NAMALWA (cell line): ENCODE measurements around the gene PDXK.

ENCODE experiments used
- DNase-seq: peaks from one replicate; pipeline ENCODE4 v3.0.0-alpha.2; 2015; ENCODE audit warnings: low spot score

PDXK gene

DNA sequence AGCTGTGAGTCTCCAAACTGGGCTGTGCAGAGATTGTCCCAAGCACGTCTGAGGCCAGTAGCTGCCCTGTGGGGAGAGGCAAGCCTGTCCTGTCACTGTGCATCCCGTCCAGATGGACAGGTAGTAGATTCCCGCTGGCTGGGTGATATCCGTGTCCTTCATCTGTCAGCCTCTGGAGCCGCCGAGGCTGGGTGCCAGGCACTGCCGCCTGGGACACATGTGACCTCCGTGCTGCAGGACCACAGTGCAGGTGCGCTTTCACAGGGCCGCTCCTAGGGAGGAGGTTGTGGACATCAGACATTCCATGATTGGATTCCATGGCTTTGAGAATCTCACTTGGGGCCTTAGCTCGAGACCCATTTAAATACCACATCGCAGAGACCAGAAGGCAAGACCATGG, 4.7 kb downstream of the PDXK start:
- no peak for DNase-seq

DNA sequence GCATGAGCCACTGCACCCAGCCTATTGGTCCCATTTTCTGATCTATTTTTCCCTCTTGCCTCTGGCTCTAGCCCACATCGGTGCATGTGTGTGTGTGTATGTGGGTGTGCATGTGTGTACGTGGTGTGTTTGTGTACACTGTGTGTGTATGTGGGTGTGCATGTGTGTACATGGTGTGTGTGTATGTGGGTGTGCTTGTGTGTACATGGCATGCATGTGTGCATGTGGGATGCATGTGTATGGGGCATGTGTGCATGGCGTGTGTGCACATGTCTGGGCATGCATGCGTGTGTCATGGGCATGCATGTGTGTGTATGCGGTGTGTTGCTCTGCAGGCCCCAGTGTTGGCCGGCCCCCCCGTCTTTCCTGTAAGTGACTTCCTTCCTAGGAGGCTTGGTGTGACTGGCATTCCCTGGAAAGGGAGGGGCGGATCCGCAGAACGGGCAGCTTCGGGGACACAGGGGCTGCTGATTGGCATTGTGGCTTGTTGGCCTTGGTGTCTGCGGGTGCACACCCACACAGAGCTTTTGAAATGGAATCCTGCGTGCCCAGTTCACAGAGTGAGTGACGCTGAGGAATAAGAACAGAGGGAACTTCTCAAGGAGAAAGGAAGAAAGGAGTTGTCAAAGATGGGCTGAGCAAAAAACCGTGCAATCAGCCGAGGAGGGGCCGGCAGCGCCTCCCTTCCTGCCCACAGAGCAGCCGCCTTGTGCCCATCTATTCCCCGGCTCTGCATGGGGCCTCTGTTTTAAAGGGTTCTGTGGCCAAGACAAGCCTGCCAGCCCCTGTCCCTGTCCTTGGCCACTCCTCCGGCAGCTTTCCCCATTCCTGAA, 8.0 kb downstream of the PDXK start:
- DNase-seq = no peak

DNA sequence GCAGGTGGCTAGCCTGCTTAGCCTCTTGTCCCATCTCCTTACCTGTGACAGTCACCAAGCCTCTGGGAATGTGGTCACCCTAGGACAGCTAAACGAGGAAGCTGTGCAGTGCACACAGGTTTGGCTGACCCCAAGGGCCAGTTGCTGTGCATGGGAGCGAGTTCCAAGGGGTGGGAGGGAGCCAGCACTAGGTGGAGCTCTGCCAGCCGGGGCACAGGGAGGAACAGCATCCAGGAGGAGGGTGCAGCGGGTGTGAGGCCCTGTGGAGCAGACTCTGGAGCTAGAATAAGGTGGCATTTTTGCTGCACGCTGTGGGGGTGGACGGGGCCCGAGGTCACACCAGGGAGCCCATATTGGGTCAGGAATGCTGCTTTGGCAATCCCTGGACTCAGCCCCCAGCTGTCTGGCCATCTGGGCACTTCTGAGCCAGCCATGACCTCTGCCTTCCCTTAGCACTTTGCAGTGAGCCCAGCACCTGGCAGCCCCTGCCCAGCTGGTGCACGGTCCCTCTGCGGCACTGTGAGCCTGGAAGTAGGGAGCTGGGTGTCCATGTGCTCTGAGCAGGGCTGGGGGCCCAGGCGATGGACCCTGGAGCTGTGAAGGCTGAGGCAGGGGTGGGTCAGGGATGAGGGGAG, 8.7 kb downstream of the PDXK start:
- DNase-seq = no peak

DNA sequence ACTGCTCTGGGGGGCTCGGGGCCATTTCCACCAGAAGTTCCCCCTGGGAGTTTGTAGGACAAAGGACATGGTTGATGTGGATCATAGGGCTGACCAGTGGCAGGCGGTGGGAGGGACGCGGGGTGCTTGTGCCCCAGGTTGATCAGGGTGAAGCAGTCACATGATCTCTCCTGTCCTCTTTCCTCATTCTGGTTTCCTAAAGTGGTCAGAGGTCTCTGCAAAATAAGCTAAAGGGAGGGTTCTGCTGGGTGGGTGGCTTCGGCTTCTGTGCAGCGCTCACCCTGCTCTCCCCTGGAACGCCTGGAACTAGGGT, 9.2 kb downstream of the PDXK start:
- DNase-seq = no peak

DNA sequence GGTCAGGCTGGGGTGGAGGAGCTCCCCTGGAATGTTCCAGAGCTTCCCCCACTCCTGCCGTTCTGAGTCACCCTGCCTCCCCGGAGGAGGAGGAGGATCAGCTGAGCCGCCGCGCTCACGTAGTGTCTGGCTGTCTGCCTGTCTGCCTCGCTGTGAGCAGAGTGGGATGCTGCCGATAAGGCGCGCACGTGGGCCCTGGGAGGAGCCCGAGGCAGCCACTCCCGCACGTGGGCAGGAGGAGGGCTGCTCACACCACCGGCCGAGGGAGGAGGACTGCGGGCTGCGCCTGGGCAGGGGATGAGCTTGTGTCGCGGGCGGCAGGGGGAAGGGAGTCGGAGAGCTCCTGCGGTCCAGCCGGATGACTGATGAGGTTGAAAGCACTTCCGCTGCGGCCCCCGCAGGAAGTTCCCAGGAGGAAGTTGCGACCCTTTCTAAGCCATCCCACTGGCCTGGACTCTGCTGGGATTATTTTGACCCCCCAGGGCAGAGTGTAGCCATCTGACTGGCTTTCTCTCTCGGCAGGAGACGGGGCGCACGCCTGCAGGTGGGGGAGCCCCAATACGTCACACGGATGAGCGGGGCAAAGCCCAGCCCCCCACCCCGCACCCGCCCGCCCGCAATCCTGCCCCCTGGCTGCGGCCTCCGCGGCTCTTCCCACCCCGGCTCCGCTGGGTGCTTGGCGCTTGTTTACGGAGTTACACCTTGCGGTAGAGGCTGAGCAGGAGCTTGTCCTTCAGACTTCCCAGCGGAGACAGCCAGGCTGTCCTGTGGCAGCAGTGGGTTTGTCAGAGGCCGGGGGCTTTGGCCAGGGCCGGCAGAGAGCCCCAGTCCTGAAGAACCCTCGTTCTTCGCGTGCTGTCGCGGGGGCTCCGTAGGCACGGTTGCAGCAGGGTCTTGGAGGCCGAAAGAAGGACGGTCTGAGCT, 9.8 kb downstream of the PDXK start:
- DNase-seq = peak; percentile 76

DNA sequence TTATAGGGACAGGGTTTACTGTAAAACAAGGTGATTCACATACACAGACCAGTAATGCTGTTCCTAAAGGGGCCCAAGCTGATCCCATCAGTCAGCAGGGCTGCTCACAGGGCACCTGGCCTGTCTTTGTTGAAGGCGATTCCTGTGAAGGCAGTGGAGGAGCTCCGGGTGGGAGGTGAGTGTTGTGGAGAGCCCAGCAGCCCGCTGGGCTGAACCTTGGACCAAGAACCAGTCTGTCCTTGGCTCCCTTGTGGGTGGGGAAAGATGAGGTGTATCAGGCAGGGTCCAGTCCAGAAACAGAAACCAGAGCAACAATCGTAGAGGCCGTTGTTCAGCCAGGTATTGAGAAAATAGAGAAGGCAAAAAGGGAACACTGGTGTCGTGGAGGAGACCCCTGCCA, 12.5 kb downstream of the PDXK start:
- no peak for DNase-seq

DNA sequence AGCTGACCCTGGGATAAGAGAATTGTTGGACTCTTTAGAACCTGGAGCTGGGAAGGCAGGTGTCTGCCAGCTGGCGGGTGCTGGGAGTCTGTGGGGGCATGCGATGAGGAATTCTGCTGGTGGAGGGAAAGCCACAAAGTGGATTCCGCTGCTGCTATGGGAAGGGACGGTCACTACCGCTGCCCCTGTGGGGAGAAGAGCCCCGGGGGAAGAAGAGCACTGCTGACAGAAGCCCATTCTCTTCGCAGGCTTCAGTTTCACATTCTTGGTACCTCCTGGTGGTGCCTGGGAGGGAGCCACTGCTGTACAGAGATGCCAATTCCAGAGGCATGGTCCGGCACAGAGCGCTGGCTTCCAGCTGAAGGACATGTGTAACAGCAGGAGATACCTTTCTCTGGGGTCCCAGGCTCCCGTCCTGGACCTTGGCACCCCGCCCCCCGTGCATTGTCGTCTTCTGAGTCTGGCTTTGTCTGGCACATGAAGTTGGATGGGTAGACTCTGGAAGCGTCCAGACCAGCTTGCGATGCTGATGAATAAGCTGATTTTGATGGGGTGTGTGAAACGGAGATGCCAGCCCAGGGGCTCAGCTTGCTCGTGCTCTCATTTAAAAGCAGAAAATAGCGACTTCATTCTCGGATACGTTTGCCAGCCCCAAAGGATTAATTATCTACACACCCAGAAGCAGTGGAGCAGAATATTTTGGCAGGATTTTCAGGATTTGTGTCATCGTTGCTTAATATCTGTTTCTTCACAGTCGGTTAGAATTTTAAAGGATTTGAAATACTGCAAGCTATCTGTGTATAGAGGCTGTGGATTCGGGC, 13.2 kb downstream of the PDXK start:
- DNase-seq = no peak

DNA sequence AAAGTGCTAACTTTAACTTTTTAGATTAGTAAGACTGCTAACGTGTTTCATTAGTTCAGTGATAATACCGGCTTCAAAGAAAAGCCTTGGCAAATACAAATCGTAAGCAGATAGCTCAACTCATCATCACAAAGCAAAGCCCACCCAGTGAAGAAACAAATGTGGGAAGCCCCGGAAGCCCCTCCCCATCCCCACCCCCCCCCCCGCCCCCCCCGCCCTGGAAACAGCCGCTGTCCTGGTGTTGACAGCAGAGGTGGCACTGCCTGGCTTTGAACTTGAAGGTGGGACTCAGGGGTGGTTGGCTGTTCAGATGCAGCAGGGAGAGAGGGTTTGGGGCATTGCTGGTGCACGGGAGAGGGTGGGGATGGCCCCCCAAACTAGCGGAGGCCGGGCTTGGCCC, 14.1 kb downstream of the PDXK start:
- DNase-seq = no peak

DNA sequence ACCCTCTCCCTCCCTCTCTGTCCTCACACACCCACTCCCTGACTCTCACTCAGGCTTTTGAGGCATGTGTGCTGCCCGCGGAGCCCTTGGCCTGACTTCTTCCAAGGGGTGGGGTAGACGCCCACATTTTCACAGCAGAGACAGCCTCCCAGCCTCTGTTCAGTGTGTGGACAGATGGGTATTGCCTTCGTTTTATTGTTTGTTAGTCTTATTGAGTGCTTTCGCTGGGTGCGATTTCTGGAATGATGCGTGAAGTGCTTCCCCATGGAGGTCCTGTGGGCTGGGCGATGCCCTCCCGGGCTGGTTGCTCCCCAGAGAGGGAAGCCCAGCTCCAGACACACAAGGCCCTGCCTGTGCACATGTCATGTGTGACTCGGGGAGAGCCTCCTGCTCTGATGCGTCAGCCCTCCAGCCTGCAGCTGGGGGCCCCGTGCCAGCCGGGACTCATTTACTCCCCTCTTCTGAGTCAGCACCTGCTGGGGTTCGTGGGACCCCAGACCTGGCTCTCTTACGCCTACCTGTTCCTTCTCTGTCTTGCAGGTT, 14.7 kb downstream of the PDXK start:
- DNase-seq = no peak

DNA sequence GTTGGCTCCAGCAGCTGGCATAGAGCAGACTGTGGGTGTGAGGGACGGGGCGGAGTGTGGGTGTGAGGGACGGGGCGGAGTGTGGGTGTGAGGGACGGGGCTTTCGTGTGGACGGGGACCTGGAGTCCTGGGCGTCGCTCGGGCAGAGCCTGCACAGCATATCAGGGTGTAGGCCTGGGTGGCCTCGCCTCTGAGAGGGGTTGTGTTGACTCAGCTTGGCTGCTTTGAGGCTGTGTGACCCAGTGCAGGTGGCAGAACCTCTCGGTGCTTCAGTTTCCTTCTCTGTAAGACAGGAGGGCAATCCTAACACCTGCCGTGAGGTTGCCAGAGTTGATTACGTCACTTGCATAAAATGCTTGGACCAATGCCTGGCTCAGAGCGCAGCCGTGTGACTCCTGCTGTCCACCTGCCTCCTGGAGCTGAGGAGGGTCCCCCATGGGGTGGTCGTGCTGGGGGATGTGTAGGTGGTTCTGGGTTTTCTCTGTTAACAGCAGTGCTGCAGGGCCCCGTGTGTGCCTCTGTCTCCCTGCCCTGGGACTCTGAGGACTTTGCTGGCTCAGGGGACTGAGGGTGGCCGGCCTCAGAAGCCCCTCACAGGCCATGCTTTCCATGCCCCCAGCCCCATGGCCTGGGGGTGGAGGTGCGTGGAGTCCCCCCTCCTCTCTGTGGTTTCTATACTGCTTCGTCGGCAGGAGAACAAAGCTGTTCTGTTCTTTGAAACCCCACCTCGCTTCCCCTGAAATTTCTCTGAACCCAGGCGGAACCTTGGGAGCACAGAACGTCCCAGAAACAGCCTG, 15.4 kb downstream of the PDXK start:
- DNase-seq = no peak

DNA sequence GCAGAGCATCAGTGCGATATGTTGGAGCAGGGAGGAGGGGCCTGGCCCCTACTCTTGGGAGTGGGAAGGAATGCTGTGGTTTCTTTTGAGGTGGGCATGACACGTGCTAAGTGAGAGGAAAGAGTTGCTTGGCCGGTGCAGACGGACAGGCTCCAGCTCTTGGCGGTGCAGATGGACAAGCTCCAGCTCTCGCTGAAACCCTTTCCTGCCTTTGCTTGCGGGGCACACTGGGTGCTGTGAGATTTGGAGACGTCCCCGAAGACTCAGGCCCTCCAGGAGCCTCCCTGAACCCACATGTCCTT, 15.9 kb downstream of the PDXK start:
- no peak for DNase-seq

DNA sequence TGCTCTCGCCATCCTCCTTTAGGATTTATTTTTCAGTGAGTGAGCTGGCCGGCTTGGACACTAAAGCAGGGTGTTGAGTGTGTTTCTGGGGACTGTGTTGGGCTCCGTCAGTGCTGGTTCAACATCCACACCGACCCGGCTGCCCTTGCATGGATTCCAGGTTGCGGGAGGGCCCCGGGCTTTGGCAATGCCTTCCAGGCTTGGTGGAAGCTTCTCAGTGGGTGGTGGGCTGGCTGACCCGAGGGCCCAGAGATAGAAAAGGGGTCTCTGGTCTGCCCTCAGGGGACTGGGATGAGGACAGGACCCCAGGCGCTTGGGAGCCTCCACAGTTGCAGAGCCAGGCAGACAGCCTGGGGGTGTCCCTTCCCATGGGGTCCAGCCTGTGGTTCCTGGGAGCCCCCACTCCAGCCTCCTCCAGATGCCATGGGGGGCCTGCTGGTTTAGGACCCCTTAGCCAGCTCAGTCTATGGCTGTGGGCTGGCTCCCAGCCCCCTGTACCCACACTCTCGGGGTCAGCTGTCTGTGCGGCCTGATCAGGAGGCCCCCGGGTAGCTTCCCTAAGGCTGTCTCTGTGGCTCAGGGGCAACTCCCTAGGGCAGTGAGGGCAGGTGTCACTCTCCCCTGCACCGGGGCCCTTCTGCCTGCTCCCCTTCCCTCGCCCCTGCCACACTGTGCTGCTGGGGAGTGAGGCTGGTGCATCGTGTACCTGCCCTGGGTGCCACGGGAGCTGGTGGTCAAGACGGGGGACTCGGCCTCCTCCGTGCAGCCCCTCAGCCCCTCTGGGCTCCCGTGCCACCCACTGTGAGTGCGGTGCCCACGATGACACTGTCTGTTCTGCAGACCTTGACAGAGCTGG, 16.5 kb downstream of the PDXK start:
- DNase-seq = no peak

DNA sequence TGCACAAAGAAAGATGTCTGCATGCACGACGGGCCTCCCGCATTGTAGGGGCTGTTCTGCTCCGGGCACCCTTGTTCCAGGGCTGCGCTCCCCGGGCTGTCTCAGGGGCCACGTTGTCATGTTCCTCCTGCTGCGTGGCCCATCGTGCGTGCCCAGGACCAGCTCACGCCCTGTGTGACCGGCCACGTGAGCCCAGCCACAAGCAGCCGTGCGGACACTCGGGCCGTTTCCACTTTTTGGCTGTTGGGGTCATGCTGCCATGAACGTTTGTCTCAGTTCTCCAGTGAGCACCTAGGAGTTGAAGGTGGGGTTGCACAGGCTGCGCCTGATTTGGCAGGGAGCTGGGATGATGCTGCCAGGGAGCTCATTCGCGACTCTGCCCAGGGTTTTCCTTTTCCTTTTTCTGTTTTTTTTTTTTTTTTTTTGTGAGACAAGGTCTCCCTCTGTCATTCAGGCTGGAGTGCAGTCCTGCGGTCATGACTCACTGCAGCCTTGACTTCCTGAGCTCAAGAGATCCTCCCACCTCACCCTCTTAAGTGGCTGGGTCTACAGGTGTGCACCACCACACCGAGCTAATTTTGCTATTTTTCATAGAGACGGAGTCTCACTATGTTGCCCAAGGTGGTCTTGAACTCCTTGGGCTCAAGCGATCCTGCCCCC, 17.4 kb downstream of the PDXK start:
- DNase-seq = no peak

DNA sequence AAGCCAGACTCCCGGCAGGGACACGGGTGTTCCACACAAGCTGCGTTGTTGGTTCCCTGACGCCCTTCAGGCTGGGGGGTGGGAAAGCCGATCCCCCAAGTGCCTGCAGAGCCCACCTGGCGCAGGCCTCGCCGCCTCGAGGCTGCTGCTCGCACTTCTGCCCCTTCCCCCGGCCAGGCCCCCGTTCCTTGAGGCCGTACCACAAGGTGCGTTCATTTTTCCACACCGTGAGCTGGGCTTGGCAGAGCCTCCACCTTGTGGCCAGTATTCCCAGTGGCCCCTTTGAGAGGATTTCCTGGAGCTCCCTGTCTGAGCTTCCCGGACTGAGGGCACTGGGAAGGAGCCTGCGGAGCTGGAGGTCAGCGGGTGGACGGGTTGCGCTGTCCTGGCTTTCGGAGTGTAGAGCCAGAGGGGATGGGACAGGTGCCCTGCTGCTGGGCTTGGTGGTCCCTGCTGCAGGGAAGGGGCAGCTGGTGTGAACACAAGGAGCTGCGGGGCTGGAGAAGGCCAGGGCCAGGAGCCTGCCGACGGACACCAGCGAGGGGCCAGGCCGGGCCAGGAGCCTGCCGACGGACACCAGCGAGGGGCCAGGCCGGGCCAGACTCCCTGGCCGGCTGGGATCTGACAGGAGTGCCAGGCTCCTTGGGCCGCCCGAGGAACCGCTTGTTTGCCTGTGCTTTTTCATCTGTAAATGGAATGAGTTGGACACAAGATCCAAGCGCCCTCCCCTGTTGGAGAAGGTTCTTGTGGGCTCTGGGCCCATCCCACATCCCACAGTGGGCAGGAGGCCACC, 18.4 kb downstream of the PDXK start:
- DNase-seq = no peak

DNA sequence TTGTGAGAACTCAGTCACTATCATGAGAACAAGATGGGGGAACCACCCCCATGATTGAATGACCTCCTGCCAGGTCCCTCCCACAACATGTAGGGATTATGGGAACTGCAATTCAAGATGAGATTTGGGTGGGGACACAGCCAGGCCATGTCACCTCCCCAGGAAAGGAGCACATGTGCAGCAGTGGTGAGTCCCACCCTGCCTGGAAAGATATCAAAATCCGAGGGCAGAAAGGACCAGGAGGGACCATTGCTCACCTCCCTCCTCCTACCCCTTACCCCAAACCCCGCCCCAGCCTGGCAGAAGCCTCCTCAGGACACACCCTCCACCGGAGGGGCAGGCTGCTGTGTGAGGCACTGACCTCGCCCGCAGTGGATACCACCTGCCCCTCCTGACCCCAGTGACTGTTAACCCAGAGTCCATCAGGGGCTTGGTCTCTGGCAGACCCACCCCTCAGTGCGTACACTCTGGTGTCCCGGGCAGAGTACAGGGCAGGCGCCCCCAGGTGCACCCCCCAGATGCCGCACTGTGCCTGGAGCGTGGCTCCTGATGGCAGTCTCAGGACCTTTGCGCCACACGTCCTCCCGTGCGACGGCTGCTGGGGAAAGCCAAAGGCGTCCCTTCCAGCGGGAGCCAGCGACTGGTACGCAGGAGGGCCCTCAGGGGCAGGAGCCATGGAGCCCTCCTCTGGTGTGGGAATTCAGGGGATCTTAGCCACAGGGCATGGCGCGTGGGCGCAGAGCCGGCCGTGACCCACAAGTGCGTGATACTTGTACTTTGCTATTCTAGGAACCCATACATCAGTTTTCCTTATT, 20.9 kb downstream of the PDXK start:
- DNase-seq = no peak

DNA sequence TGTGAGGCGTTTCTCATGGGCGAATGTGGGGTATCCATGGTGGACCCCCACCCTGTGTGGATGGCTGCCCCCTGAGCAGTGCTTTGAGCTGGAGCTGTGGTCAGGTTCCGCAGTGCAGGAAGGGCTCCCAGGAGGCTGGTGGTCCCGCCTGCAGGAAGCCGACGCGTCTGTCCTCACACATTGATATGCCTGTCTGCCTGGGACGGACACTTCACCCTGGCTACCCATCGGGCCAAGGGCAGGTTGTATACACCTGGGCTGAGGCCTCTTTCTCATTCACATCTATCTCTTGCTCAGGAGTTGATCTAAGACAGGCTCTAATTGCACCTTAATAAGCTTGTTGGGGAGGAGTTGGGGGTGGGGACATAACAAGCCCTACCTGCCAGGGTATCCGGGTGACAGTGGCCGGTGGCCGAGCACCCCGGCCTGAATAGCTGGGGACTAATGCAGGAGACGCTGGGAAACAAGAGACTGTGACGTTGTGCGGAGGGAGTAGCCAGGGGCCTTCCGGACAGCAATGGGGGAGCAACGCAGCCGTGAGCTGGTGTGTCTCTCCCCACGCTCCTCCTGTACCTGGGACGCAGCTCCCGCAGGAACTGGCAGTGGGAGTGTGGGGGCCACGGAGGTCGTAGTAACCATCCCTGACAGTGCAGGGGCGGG, 21.7 kb downstream of the PDXK start:
- DNase-seq = no peak

DNA sequence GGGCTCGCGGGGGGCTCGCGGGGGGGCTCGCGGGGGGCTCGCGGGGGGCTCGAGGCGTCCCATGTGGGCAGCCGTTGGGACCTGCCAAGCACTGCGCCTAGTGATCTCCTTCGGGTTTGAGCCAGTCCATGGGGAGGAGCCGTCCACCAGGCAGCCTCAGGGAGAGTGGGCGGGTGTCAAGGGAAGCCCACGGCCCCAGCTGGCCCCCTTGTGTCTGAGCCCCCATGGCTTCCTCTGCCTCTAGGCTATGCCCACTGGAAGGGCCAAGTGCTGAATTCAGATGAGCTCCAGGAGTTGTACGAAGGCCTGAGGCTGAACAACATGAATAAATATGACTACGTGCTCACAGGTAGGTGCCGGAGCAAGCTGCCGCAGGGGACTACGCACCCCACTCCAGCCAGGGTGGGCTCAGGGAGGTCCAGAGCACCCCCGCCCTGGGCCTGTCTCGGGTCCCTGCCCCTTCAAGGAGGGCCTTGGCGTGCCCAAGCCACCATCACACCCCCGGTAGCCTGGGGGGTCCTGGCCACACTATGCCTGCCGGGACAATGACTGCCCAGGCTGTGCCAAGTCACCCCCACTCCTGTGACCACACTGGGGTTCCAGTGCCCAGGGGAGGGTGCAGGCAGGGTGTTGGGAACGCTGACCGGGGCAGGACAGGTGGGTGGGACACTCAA, 22.6 kb downstream of the PDXK start:
- DNase-seq = no peak
